Stimulated activated CD4-positive, alpha-beta T cell treated with anti-CD3 and anti-CD28 coated beads, Interleukin-12 subunit alpha, Interleukin-12 subunit beta, amount 100 ng/mL, for 48 hours (primary cell): Measurements from ENCODE around the gene LRPAP1.
"Not testable (repeated sequence)": the region's sequence is repeated elsewhere in the genome, so short reads cannot be mapped to it uniquely, and the experiment has no call there.

Source experiments
- DNase-seq, 3 donors: peaks; one replicate each; pipeline ENCODE4 v3.0.0-alpha.2; 2020; ENCODE audit warnings: low read depth in 2 of 3, low spot score in 1 of 3

Gene LRPAP1

GRCh38 chr4:3562127-3562526 is 29.9 kb upstream of the LRPAP1 start:
- DNase-seq: not testable (repeated sequence)

DNA sequence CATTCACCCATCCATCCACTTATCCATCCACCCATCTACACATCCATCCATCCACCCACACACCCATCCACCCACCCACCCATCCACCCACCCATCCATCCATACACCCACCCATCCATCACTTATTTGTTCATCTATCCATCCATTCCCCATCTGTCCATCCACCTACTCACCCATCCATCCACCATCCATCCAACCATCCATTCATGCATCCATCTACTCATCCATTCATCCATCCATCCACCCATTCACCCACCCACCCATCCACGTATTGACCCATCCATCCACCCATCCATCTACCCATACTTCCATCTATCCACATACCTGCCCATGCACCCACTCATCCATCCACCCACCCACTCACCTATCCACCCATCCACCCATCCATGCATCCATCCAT is 28.2 kb upstream of the LRPAP1 start:
- DNase-seq: not testable (repeated sequence)

- not testable (repeated sequence) for DNase-seq
Observed at GRCh38 chr4:3559381-3560290, 27.4 kb upstream of the LRPAP1 start.

DNA sequence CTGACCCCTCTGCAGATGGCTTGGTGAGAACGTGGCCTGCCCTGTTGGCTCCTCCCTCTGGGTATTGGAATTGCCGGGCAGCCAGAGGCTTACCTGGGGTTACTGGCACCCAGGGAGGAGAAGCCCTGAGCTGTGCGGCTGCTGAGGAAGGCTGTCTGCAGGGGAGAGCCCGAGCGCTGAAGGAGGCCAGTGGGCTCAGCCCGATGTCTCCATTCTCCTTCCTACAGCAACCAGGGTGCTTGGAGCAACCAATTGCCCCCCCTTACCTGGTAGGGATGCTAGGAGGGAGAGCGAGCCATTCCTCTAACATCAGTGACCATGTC is 26.3 kb upstream of the LRPAP1 start:
- not testable (repeated sequence) for DNase-seq

- not testable (repeated sequence) for DNase-seq
Observed at GRCh38 chr4:3557676-3558513, 25.7 kb upstream of the LRPAP1 start.

DNA sequence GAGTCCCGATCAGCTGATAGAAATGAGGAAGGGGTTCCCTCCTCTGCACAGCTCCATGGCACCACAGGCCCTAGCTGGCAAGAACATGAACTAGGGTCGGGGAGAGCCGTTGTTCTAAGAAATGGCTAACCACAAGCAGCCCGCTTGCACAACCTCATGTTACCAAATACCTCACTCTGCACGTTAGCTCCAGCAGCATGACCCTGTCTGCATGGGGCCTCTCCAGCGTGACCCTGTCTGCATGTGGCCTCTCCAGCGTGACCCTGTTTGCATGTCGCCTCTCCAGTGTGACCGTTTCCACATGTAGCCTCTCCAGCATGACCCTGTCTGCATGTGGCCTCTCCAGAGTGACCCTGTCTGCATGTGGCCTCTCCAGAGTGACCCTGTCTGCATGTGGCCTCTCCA is 24.9 kb upstream of the LRPAP1 start:
- DNase-seq: not testable (repeated sequence)

GRCh38 chr4:3556244-3556867 is 24.1 kb upstream of the LRPAP1 start:
- not testable (repeated sequence) for DNase-seq

DNA sequence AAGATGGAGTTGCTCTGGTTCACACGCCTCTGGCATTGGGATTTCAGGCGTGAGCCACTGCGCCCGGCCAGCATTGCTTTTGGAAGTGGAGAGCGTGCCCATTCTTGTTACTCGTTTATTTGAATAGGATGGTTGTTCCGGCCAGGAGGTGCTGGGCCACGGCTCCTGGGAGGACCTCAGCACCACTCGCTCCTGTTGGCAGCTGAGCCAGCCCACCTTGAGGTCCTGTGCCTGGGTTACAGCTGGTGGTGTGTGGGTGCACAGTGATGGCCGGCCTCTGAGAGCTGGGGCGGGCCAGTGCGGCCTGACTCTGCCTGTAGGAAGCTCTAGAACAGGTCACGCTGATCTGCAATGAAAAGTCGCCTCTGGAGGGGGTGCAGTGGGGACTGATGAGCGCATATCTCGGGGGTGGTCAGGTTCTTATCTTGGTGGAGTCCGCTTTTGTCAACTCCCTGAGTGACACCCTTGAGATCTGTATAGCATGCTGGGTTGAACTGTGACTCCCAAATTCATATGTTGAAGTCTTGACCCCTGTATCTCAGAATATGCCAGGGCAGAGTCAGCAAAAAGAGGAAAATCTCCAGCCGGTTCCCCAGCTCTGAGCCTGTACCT is 23.3 kb upstream of the LRPAP1 start:
- not testable (repeated sequence) for DNase-seq

DNA sequence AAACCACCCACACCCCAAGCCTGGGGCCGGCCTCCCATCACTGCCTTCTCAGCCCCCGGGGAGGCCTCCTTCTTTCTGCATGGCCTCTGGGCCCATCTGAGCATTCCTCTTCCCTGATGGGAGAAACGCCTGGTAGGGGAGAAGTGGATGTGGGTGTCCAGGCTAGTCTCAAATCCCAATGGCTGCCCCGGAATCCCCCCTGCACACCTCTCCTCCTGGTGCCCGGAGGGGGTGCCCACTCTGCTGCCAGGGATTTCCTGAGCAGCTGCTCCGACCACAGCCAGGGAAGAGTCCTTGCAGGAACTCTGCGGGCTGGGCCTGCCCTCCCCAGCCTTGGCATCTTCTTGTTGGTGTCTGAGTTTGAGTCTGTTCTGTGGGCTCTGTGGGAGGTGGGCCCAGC is 19.1 kb upstream of the LRPAP1 start:
- DNase-seq: not testable (repeated sequence)

GRCh38 chr4:3550792-3551325 is 18.6 kb upstream of the LRPAP1 start:
- DNase-seq: not testable (repeated sequence)

GRCh38 chr4:3550041-3550440 is 17.8 kb upstream of the LRPAP1 start:
- DNase-seq: not testable (repeated sequence)

DNA sequence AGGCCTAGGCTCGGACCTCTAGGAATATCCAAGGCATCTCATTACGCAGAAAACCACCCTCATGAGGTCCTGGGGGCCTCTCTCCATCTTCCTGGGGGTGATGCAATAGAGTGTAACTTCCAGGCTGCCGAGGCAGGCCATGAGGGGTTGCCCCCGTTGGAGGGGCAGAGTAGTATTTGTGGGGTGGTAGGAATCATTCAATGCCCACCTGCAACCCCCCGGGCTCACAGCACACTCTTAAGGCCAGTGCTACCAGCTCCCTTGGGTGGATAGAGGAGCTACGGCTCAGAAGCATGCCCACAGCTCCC is 17.4 kb upstream of the LRPAP1 start:
- DNase-seq: not testable (repeated sequence)

GRCh38 chr4:3548991-3549693 is 16.9 kb upstream of the LRPAP1 start:
- not testable (repeated sequence) for DNase-seq

DNA sequence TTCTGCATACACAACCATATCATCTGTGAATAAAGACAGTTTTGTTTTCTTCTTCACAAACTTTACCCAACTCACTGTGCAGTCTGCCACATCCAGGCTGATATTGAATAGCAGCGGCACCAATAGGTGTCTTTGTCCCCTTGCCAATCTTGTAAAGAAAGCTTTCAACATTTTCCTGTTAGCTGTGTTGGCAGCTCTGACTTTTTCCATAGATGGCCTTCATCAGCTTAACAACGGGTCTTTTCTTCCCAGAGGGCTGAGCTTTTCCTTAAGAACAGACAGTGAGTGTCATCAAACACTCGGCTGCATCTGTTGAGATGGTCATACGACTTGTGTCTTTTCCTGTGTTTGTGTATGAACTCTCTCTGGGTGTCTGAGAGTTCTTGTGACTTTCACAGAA is 14.5 kb upstream of the LRPAP1 start:
- DNase-seq: not testable (repeated sequence)

GRCh38 chr4:3545351-3545750 is 13.1 kb upstream of the LRPAP1 start:
- not testable (repeated sequence) for DNase-seq

GRCh38 chr4:3544259-3545025 is 12.2 kb upstream of the LRPAP1 start:
- not testable (repeated sequence) for DNase-seq

DNA sequence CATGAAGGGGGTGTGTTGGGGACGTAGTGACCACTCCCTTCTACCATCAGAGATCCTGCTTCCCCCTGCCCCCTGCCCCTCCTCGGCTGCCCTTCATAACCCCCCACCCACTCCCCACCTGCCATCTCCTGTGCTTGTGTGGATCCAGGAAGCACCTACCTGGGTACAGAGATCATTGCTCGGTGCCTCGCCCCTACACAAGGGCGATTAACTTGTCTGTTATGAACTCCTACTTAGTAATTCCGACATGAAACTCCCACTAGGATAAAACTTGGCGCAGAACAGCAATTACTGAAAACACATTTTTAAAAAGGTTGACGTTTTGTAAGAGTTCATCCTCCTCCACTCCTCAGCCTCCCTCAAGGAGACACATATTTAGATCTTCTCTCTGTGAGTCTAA is 11.2 kb upstream of the LRPAP1 start:
- DNase-seq: not testable (repeated sequence)

GRCh38 chr4:3538906-3539305 is 6.7 kb upstream of the LRPAP1 start:
- DNase-seq: not testable (repeated sequence)

DNA sequence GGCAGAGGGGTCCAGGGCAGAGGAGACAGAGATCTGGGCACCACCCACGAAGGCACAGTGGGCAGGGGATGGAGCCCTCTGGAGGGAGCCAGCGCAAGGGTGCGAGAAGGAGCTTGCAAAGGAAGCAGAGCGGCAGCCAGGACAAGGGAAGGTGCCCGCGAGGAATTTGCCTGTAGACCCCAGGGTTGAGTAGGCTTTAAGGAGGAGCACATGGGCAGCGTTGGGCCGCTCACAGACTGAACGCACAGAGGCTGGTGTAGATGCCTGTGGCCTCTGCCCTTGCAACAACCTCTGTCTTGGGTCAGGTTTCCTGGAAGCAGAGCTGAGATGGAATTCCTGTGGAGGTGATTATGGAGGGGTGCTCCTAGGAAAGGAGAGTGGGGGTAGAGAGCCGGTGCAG is 3.6 kb upstream of the LRPAP1 start:
- not testable (repeated sequence) for DNase-seq

GRCh38 chr4:3533423-3533820 is 1.2 kb upstream of the LRPAP1 start:
- no peak for DNase-seq
